Stimulated activated CD4-positive, alpha-beta T cell treated with anti-CD3 and anti-CD28 coated beads, TNF-alpha, amount 100 ng/mL, for 24 hours (primary cell): ENCODE data around the gene RREB1.

Experiments
- DNase-seq, 3 experiments: peaks; one replicate each; pipeline ENCODE4 v3.0.0-alpha.2; 2020; ENCODE audit warnings: low read depth in 3 of 3

RREB1 gene

GRCh38 chr6:7222197-7222596 is 114.4 kb downstream of the RREB1 start:
- no peak for DNase-seq

- DNase-seq, result no peak
Measured at GRCh38 chr6:7224731-7225130, 117.0 kb downstream of the RREB1 start.

- DNase-seq, result no peak
Measured at GRCh38 chr6:7228662-7229375, 121.1 kb downstream of the RREB1 start.

GRCh38 chr6:7229376-7230326 is 121.9 kb downstream of the RREB1 start:
- DNase-seq, result no peak

- DNase-seq, result no peak
Measured at GRCh38 chr6:7230327-7230691, 122.5 kb downstream of the RREB1 start.

GRCh38 chr6:7230956-7231713 is 123.4 kb downstream of the RREB1 start:
- DNase-seq, result no peak

GRCh38 chr6:7232351-7232750 is 124.6 kb downstream of the RREB1 start:
- no peak for DNase-seq

GRCh38 chr6:7234547-7234946 is 126.8 kb downstream of the RREB1 start:
- DNase-seq, result no peak

GRCh38 chr6:7235712-7236305 is 128.0 kb downstream of the RREB1 start:
- DNase-seq, result no peak

- no peak for DNase-seq
Measured at GRCh38 chr6:7236306-7237209, 128.8 kb downstream of the RREB1 start.

- DNase-seq, result no peak
Measured at GRCh38 chr6:7237653-7238188, 130.0 kb downstream of the RREB1 start.

- DNase-seq, result no peak
Measured at GRCh38 chr6:7238526-7238899, 130.8 kb downstream of the RREB1 start.

- DNase-seq, result peak; percentile 34 to 83 (median 61)
Measured at GRCh38 chr6:7238900-7239589, 131.3 kb downstream of the RREB1 start.

- no peak for DNase-seq
Measured at GRCh38 chr6:7239590-7239948, 131.8 kb downstream of the RREB1 start.

- DNase-seq, result no peak
Measured at GRCh38 chr6:7240351-7240750, 132.6 kb downstream of the RREB1 start.

GRCh38 chr6:7241160-7241559 is 133.4 kb downstream of the RREB1 start:
- no peak for DNase-seq

- no peak for DNase-seq
Measured at GRCh38 chr6:7241709-7242645, 134.2 kb downstream of the RREB1 start.

GRCh38 chr6:7242835-7243178 is 135.0 kb downstream of the RREB1 start:
- DNase-seq, result no peak
